Measurements from ENCODE around the gene UBE2U. TPM values are rescaled to one million over a fixed set of nuclear protein-coding genes. Genes with fewer than 3 reads are reported as not detected.
"Not testable (repeated sequence)": the region's sequence is repeated elsewhere in the genome, so short reads cannot be mapped to it uniquely, and the experiment has no call there.

Gene UBE2U
- total and polyA plus RNA-seq, 4 donors = not detected

- intact Hi-C loops (cut with DNase I); DNase-seq; H3K4me1 ChIP-seq (ENCODE audit: control insufficient read depth in 1 of 2, insufficient read depth in 2 of 2, low read length in 2 of 2); H3K36me3 ChIP-seq (ENCODE audit: control insufficient read depth in 1 of 2, insufficient read depth in 2 of 2, low read length in 1 of 2); H3K4me3 ChIP-seq (ENCODE audit: low read length in 2 of 2); ATAC-seq (ENCODE audit: low FRiP score); H3K27ac ChIP-seq (ENCODE audit: low read depth in 1 of 2, low read length in 2 of 2); H3K27me3 ChIP-seq (ENCODE audit: control insufficient read depth in 1 of 2, insufficient read depth in 2 of 2, low read length in 1 of 2); H3K9me3 ChIP-seq (ENCODE audit: control insufficient read depth, low read length): not testable (repeated sequence)
- 69 to 80% methylated on average over 2 of the region's 2 CpGs for WGBS, 2 donors
Measured at GRCh38 chr1:64250472-64250871, 47.0 kb downstream of the UBE2U start.

GRCh38 chr1:64251971-64252370 is 48.5 kb downstream of the UBE2U start:
- intact Hi-C loops (cut with DNase I) = no loop called here
- no peak for ATAC-seq (ENCODE audit: low FRiP score)

GRCh38 chr1:64257233-64257632 is 53.8 kb downstream of the UBE2U start:
- H3K9me3 ChIP-seq (ENCODE audit: control insufficient read depth, low read length); H3K27me3 ChIP-seq (ENCODE audit: control insufficient read depth in 1 of 2, insufficient read depth in 2 of 2, low read length in 1 of 2); ATAC-seq (ENCODE audit: low FRiP score); H3K27ac ChIP-seq (ENCODE audit: low read depth in 1 of 2, low read length in 2 of 2); intact Hi-C loops (cut with DNase I); H3K36me3 ChIP-seq (ENCODE audit: control insufficient read depth in 1 of 2, insufficient read depth in 2 of 2, low read length in 1 of 2); H3K4me1 ChIP-seq (ENCODE audit: control insufficient read depth in 1 of 2, insufficient read depth in 2 of 2, low read length in 2 of 2); DNase-seq; H3K4me3 ChIP-seq (ENCODE audit: low read length in 2 of 2): not testable (repeated sequence)
- WGBS, 2 donors = 89 to 94% methylated on average over 2 of the region's 2 CpGs

More at GRCh38 chr1:64251971-64252370, 48.5 kb downstream of the UBE2U start:
- no peak overlapping the region for H3K27ac ChIP-seq (ENCODE audit: low read depth in 1 of 2, low read length in 2 of 2)
- H3K9me3 ChIP-seq (ENCODE audit: control insufficient read depth, low read length) = no peaks in the 10 kb centered on the region
- no peaks in the 10 kb centered on the region for H3K27me3 ChIP-seq (ENCODE audit: control insufficient read depth in 1 of 2, insufficient read depth in 2 of 2, low read length in 1 of 2)
- WGBS, 2 donors = 70 to 72% methylated on average over 3 of the region's 3 CpGs
- no peak for DNase-seq
- H3K4me3 ChIP-seq (ENCODE audit: low read length in 2 of 2) = no peak overlapping the region
- no peaks in the 10 kb centered on the region for H3K4me1 ChIP-seq (ENCODE audit: control insufficient read depth in 1 of 2, insufficient read depth in 2 of 2, low read length in 2 of 2)
- H3K36me3 ChIP-seq (ENCODE audit: control insufficient read depth in 1 of 2, insufficient read depth in 2 of 2, low read length in 1 of 2) = no peaks in the 10 kb centered on the region

- ATAC-seq (ENCODE audit: low FRiP score); H3K36me3 ChIP-seq (ENCODE audit: control insufficient read depth in 1 of 2, insufficient read depth in 2 of 2, low read length in 1 of 2); H3K4me1 ChIP-seq (ENCODE audit: control insufficient read depth in 1 of 2, insufficient read depth in 2 of 2, low read length in 2 of 2); H3K27ac ChIP-seq (ENCODE audit: low read depth in 1 of 2, low read length in 2 of 2); H3K9me3 ChIP-seq (ENCODE audit: control insufficient read depth, low read length); H3K4me3 ChIP-seq (ENCODE audit: low read length in 2 of 2); DNase-seq; intact Hi-C loops (cut with DNase I); H3K27me3 ChIP-seq (ENCODE audit: control insufficient read depth in 1 of 2, insufficient read depth in 2 of 2, low read length in 1 of 2): not testable (repeated sequence)
- WGBS, 2 donors = 71 to 98% methylated on average over 2 of the region's 2 CpGs
Measured at GRCh38 chr1:64258444-64258843, 55.0 kb downstream of the UBE2U start.

- DNase-seq = no peak
- H3K4me1 ChIP-seq (ENCODE audit: control insufficient read depth in 1 of 2, insufficient read depth in 2 of 2, low read length in 2 of 2) = no peaks in the 10 kb centered on the region
- H3K9me3 ChIP-seq (ENCODE audit: control insufficient read depth, low read length) = no peaks in the 10 kb centered on the region
- no peaks in the 10 kb centered on the region for H3K36me3 ChIP-seq (ENCODE audit: control insufficient read depth in 1 of 2, insufficient read depth in 2 of 2, low read length in 1 of 2)
- no peak overlapping the region for H3K4me3 ChIP-seq (ENCODE audit: low read length in 2 of 2)
- ATAC-seq (ENCODE audit: low FRiP score) = no peak
- intact Hi-C loops (cut with DNase I) = no loop called here
- H3K27me3 ChIP-seq (ENCODE audit: control insufficient read depth in 1 of 2, insufficient read depth in 2 of 2, low read length in 1 of 2) = no peaks in the 10 kb centered on the region
- no peak overlapping the region for H3K27ac ChIP-seq (ENCODE audit: low read depth in 1 of 2, low read length in 2 of 2)
- WGBS, 2 donors = 94 to 97% methylated on average over 3 of the region's 3 CpGs
Measured at GRCh38 chr1:64263335-64263734, 59.9 kb downstream of the UBE2U start.

GRCh38 chr1:64263856-64264255 is 60.4 kb downstream of the UBE2U start:
- Histone ChIP-seq H3K4me1 (ENCODE audit: control insufficient read depth in 1 of 2, insufficient read depth in 2 of 2, low read length in 2 of 2) (no peaks in the 10 kb centered on the region), H3K4me3 (ENCODE audit: low read length in 2 of 2) (no peak overlapping the region), H3K36me3 (ENCODE audit: control insufficient read depth in 1 of 2, insufficient read depth in 2 of 2, low read length in 1 of 2) (no peaks in the 10 kb centered on the region), H3K9me3 (ENCODE audit: control insufficient read depth, low read length) (no peaks in the 10 kb centered on the region), H3K27me3 (ENCODE audit: control insufficient read depth in 1 of 2, insufficient read depth in 2 of 2, low read length in 1 of 2) (no peaks in the 10 kb centered on the region), H3K27ac (ENCODE audit: low read depth in 1 of 2, low read length in 2 of 2) (no peak overlapping the region)
- whole genome bisulfite sequencing, 2 donors = 49 to 51% methylated on average over 2 of the region's 2 CpGs
- no peak for ATAC-seq (ENCODE audit: low FRiP score)
- no peak for DNase-seq
- intact Hi-C loops (cut with DNase I) = no loop called here

- 16 to 17% methylated on average over 2 of the region's 2 CpGs for WGBS, 2 donors
- Histone ChIP-seq H3K4me3 (ENCODE audit: low read length in 2 of 2) (no peak overlapping the region), H3K4me1 (ENCODE audit: control insufficient read depth in 1 of 2, insufficient read depth in 2 of 2, low read length in 2 of 2) (no peaks in the 10 kb centered on the region), H3K27me3 (ENCODE audit: control insufficient read depth in 1 of 2, insufficient read depth in 2 of 2, low read length in 1 of 2) (no peaks in the 10 kb centered on the region), H3K36me3 (ENCODE audit: control insufficient read depth in 1 of 2, insufficient read depth in 2 of 2, low read length in 1 of 2) (no peaks in the 10 kb centered on the region), H3K27ac (ENCODE audit: low read depth in 1 of 2, low read length in 2 of 2) (no peak overlapping the region), H3K9me3 (ENCODE audit: control insufficient read depth, low read length) (no peaks in the 10 kb centered on the region)
- DNase-seq = no peak
- intact Hi-C loops (cut with DNase I) = loop anchor here (5.0 kb wide), 2 partner anchors 412 to 557 kb away; no protein-coding TSS in a partner anchor
- no peak for ATAC-seq (ENCODE audit: low FRiP score)
Measured at GRCh38 chr1:64265141-64265540, 61.7 kb downstream of the UBE2U start.

- no peaks in the 10 kb centered on the region for H3K27me3 ChIP-seq (ENCODE audit: control insufficient read depth in 1 of 2, insufficient read depth in 2 of 2, low read length in 1 of 2)
- 52 to 53% methylated on average over 2 of the region's 2 CpGs for WGBS, 2 donors
Measured at GRCh38 chr1:64266991-64267390, 63.6 kb downstream of the UBE2U start.

GRCh38 chr1:64268653-64269557 is 65.5 kb downstream of the UBE2U start:
- Histone ChIP-seq H3K9me3 (ENCODE audit: control insufficient read depth, low read length) (no peaks in the 10 kb centered on the region), H3K36me3 (ENCODE audit: control insufficient read depth in 1 of 2, insufficient read depth in 2 of 2, low read length in 1 of 2) (no peaks in the 10 kb centered on the region), H3K27ac (ENCODE audit: low read depth in 1 of 2, low read length in 2 of 2) (no peak overlapping the region), H3K4me3 (ENCODE audit: low read length in 2 of 2) (no peak overlapping the region), H3K4me1 (ENCODE audit: control insufficient read depth in 1 of 2, insufficient read depth in 2 of 2, low read length in 2 of 2) (no peaks in the 10 kb centered on the region), H3K27me3 (ENCODE audit: control insufficient read depth in 1 of 2, insufficient read depth in 2 of 2, low read length in 1 of 2) (no peaks in the 10 kb centered on the region)
- peak; percentile 85 for ATAC-seq (ENCODE audit: low FRiP score)
- WGBS, 2 donors = 44 to 48% methylated on average over 23 of the region's 23 CpGs
- intact Hi-C loops (cut with DNase I) = loop anchor here (5.0 kb wide), 2 partner anchors 408 to 553 kb away; no protein-coding TSS in a partner anchor
- peak; percentile 72 to 78 for DNase-seq

More at GRCh38 chr1:64266991-64267390, 63.6 kb downstream of the UBE2U start:
- Histone ChIP-seq H3K27ac (ENCODE audit: low read depth in 1 of 2, low read length in 2 of 2) (no peak overlapping the region), H3K4me1 (ENCODE audit: control insufficient read depth in 1 of 2, insufficient read depth in 2 of 2, low read length in 2 of 2) (no peaks in the 10 kb centered on the region), H3K36me3 (ENCODE audit: control insufficient read depth in 1 of 2, insufficient read depth in 2 of 2, low read length in 1 of 2) (no peaks in the 10 kb centered on the region), H3K4me3 (ENCODE audit: low read length in 2 of 2) (no peak overlapping the region), H3K9me3 (ENCODE audit: control insufficient read depth, low read length) (no peaks in the 10 kb centered on the region)
- ATAC-seq (ENCODE audit: low FRiP score) = no peak
- DNase-seq = no peak
- intact Hi-C loops (cut with DNase I) = loop anchor here (5.0 kb wide), 2 partner anchors 410 to 555 kb away; no protein-coding TSS in a partner anchor
